K562 (cell line): Measurements from ENCODE around the gene TDRD12. TPM values are rescaled to one million over a fixed set of nuclear protein-coding genes. Genes with fewer than 3 reads are reported as not detected.
A peak's percentile ranks its signal among the peaks of the same experiment; 100 is the strongest.

Experiments
- MGA ChIP-seq: fragments of 450-650 bp; IDR thresholded peaks from 2 replicates; pipeline ENCODE4 v1.6.1; 2016; ENCODE audit warnings: mild to moderate bottlenecking, moderate library complexity
- ZBTB2 ChIP-seq: fragments of 450-650 bp; IDR thresholded peaks from 2 replicates; pipeline ENCODE4 v1.6.1; 2016; ENCODE audit warnings: antibody characterized with exemption
- polyA plus RNA-seq, 8 experiments: library from polyadenylated mRNA; depleted of rRNA in 4 of 8; stranded (reverse) in 5 of 8; unstranded in 3 of 8; fragments of >200 nt; fragmentation: Nextera tagmentation in 2 of 8; fragmentation: Illumina TruSeq in 1 of 8; extraction: Ambion mirVana in 2 of 8; extraction: Trizol in 1 of 8; gene quantifications; 2 replicates each; pipeline versions ENCODE4 v1.2.1 to v1.2.3, GENCODE V29; 2011 to 2014; ENCODE audit warnings: inconsistent platforms in 1 of 8, missing spikeins in 1 of 8
- total RNA-seq, 7 experiments: library from RNA; depleted of rRNA in 6 of 7; stranded (reverse); fragments of >200 nt in 6 of 7; fragmentation: Illumina TruSeq in 2 of 7; extraction: Trizol in 2 of 7; gene quantifications; 2 replicates each; pipeline versions ENCODE4 v1.2.1 to v1.2.3, GENCODE V29; 2011 to 2021; ENCODE audit warnings: low replicate concordance in 1 of 7
- TF ChIP-seq, protein P1 (sequence below): fragments of 200-800 bp; sonication (Bioruptor generic); IDR thresholded peaks from 2 replicates; pipeline ENCODE4 v1.6.1; 2017; ENCODE audit warnings: missing genetic modification characterization, missing compliant biosample characterization

Gene TDRD12
- total and polyA plus RNA-seq, 9 of the 15 experiments (the other 6 are each of a cell fraction or from before 2014, with no cell fraction given) = 0.03 TPM; not detected in 8

DNA sequence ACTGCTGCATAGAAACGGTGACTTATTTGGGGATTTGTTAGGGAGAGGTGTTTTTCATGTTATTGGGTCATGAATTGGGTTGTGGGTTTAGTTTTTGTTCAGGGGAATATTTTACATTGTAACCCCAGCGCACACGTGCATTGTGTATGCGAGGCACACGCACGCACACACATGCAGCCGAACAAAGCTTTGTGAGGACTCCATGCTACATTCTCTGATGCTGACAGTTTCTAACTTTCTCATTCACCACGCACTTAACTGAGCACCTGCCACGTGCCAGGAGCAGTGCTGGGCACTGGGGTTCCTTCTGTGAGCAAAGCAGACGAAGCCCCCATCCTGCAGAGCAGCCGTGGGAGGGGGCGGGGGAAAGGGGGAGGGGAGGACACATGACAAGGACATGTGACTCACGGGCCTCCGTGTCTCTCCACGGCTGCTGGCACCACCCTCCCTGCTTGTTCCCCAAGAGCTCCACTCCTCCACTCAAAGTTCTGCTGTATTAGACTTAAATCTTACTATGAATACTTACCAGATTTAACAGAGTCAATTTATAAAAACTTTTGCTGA lies 94.4 kb downstream of the TDRD12 start (continued):
- TF ChIP-seq MGA (peak; percentile 24; the same call in 1 of the 2 replicates), ZBTB2 (no peak)
- TF ChIP-seq, protein P1, sequence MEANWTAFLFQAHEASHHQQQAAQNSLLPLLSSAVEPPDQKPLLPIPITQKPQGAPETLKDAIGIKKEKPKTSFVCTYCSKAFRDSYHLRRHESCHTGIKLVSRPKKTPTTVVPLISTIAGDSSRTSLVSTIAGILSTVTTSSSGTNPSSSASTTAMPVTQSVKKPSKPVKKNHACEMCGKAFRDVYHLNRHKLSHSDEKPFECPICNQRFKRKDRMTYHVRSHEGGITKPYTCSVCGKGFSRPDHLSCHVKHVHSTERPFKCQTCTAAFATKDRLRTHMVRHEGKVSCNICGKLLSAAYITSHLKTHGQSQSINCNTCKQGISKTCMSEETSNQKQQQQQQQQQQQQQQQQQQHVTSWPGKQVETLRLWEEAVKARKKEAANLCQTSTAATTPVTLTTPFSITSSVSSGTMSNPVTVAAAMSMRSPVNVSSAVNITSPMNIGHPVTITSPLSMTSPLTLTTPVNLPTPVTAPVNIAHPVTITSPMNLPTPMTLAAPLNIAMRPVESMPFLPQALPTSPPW (CRISPR knock-in tag) = peak; percentile 41; the same call in 1 of the 2 replicates
- TF ChIP-seq, all 486 proteins: peak for 2
